Subcutaneous adipose tissue (tissue), 4 donors: ENCODE data around the gene JKAMP. TPM values are rescaled to one million over a fixed set of nuclear protein-coding genes. Genes with fewer than 3 reads are reported as not detected.

Source experiments
- total RNA-seq, 4 donors: library from RNA; depleted of rRNA; stranded (reverse); fragments of >200 nt; gene quantifications; one replicate each; pipeline ENCODE4 v1.1.0, GENCODE V29; 2016
- TF ChIP-seq, protein P1 (sequence below): fragments of 450-650 bp; IDR thresholded peaks from one replicate; pipeline ENCODE4 v1.5.1; 2016; ENCODE audit warnings: low read depth, mild to moderate bottlenecking, control low read depth, antibody characterized with exemption, moderate library complexity

Gene JKAMP
- total RNA-seq, 4 donors from 2014 or later: 30.1 to 90.6 (median 66.8) TPM

- TF ChIP-seq, protein P1, sequence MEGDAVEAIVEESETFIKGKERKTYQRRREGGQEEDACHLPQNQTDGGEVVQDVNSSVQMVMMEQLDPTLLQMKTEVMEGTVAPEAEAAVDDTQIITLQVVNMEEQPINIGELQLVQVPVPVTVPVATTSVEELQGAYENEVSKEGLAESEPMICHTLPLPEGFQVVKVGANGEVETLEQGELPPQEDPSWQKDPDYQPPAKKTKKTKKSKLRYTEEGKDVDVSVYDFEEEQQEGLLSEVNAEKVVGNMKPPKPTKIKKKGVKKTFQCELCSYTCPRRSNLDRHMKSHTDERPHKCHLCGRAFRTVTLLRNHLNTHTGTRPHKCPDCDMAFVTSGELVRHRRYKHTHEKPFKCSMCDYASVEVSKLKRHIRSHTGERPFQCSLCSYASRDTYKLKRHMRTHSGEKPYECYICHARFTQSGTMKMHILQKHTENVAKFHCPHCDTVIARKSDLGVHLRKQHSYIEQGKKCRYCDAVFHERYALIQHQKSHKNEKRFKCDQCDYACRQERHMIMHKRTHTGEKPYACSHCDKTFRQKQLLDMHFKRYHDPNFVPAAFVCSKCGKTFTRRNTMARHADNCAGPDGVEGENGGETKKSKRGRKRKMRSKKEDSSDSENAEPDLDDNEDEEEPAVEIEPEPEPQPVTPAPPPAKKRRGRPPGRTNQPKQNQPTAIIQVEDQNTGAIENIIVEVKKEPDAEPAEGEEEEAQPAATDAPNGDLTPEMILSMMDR: no peak
Observed at GRCh38 chr14:59465316-59466135, 18.8 kb upstream of the JKAMP start, which contains the start of gene GPR135. TSS of gene GPR135 (minus strand) at chr14:59465380. CDS start at chr14:59465226, 154 bp downstream.

GRCh38 chr14:59474172-59474571 lies 10.1 kb upstream of the JKAMP start:
- TF ChIP-seq, protein P1: no peak

DNA sequence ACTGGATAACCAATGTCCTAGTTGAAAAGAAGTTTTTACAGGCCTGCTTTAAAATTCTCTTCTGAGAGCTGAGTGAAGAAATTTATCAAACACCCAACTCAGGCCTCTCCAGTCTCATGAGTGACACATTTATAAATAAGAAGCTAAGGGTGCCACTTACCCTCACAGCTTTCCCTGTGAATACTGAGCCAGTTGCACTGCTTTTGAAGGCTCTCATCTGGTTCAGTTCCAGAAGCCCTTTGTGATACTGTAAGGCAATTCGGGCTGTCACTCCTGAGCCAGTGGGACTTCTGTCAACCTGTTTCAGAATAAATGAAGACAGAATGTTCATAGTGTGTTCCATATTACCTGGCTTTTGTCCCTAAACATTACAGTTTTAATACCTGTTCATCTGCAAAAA lies 8.6 kb upstream of the JKAMP start:
- TF ChIP-seq, protein P1: no peak

DNA sequence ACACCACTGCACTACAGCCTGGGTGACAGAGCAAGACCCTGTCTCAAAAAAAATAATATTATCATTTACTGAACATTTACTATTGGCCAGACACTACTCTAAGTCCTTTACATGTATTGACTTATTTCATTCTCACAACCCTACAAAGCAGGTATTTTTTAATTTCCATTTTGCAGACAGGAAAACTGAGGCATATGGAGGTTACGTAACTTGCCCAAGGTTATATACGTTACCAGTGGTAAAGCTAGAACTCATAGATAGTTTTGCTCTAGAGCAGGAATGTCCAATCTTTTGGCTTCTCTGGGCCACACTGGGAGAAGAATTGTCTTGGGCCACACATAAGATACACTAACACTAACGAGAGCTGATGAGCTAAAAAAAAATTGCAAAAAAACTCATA lies 5.8 kb upstream of the JKAMP start:
- TF ChIP-seq, protein P1: no peak

- TF ChIP-seq, protein P1: no peak
Observed at GRCh38 chr14:59480166-59480565, 4.2 kb upstream of the JKAMP start.

GRCh38 chr14:59481407-59481806 lies 2.9 kb upstream of the JKAMP start:
- TF ChIP-seq, protein P1: no peak

DNA sequence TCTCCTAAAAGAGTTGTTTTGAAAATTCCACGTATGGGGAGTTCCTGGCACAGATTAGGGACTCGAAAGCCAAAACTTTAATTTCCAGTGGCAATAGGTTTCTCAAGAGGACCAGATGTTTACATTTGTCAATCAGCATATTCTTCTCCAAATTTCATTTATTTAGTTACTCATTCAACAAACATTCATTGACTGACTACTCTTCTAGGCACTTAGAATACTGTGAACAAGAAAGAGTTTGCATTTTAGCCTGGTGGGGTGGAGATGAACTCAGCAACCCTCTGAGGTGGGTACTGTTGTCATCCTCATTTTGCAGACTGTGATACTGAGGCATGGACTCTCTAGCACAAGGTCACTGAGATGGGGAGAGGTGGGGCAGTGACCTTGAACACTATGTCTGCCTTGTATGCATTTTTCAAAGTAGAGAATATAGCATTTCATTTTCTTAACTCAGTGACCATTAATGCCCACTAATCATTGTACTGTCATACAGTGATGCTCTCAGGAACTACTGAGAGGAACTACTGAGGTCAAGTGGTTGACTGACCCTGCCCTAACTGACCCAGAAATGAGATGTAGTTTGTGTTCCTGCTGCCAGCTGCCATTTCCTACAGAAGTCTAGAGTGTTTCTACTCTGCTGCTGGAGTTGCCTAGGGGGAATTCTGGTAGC lies 2.3 kb upstream of the JKAMP start:
- TF ChIP-seq, protein P1: no peak
